CD4-positive, alpha-beta T cell treated with Interleukin-4 for 1 hour (primary cell): Measurements from ENCODE around the gene FAM25G.
"Not testable (repeated sequence)": the region's sequence is repeated elsewhere in the genome, so short reads cannot be mapped to it uniquely, and the experiment has no call there.

Source experiments
- DNase-seq, 2 donors: peaks; one replicate each; pipeline ENCODE4 v3.0.0-alpha.2; 2020 to 2022

FAM25G gene

GRCh38 chr10:47491600-47491999, at the start of gene FAM25G:
FAM25G (minus strand) TSS chr10:47491700; CDS start chr10:47491674, 26 bp downstream.
- not testable (repeated sequence) for DNase-seq

DNA sequence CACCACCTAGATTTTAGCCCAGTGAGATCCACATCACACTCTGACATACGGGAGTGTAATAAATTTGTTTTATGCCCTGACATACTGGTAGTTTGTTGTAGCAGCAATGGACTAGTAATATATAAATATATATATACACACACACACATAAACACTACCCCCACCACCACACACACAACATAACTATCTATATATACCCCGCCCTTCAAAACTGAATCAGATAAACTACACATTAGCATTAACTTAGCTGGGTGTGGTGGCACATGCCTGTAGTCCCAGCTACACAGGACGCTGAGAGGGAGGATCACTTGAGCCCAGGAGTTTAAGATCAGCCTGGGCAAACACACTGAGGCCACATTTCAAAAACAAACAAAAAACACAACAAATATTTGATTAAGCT, 44.9 kb upstream of the FAM25G start:
- DNase-seq, result not testable (repeated sequence)

DNA sequence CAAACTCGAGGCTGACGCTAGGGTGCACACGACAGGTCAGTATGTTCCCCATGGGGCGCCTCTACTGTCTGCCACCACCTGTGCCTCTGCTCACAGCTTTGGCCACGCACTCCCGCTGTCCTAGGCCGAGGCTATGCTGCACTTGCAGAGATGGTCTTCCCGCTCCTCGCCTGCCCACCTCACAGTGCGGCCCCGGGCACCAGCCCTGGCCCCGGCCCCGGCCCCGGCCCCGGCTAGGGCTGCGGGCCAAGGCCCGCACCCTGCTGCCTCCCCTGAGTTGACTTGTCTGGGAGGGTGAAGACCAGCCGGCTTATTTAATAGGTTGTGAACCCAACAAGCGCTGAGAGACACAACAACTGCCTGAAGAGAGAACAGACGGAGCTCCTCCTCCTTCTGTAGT, 32.0 kb upstream of the FAM25G start, which contains the start of gene AGAP9:
Gene AGAP9, minus strand, starts transcription at position 164 of the 400 bp plus-strand sequence. Its CDS starts 112 bp downstream, at position 52.
- not testable (repeated sequence) for DNase-seq

- DNase-seq, result not testable (repeated sequence)
These were observed 10.8 kb upstream of the FAM25G start for GRCh38 chr10:47502313-47502712.

- DNase-seq, result not testable (repeated sequence)
These were observed 2.7 kb upstream of the FAM25G start for GRCh38 chr10:47494226-47494625.

GRCh38 chr10:47489630-47490029, 1.9 kb downstream of the FAM25G start:
- not testable (repeated sequence) for DNase-seq

DNA sequence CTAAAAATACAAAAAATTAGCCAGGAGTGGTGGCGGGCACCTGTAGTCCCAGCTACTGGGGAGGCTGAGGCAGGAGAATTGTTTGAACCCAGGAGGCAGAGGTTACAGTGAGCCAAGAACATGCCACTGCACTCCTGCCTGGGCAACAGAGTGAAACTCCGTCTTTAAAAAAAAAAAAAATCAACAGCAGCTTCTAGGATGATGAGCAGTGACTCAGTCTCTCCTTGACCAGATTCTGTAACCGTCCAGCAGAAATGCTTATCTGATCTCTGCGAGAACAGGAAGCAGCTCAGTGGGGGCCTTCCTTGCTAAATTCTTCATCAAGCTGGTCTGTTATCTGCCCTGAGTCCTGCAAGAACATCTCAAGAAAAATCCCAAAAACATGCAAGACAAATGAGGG, 5.6 kb downstream of the FAM25G start:
- DNase-seq, result not testable (repeated sequence)

DNA sequence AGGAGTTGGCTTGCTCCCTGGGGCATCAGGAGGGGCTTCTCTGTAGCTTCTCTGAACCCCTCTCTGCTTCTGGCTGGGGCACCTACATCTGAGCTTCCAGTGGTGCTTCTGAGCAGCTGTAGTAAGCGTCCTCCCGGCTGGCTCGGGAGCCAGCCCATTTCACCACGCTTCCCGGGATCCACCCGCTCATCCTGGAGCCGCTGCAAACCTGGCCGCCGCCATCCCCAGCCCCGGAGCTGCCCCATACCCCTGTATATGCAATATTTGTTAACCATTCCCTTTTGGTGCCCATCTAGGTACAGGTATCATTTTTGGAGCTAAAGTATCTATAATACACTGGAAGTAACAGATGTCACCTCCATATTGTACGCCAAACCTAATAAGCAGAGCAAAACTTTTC, 6.7 kb downstream of the FAM25G start:
- DNase-seq, result not testable (repeated sequence)

GRCh38 chr10:47483923-47484322, 7.6 kb downstream of the FAM25G start, which contains the start of gene ANXA8:
ANXA8 (minus strand) TSS chr10:47484115; CDS start chr10:47483933, 182 bp downstream.
- not testable (repeated sequence) for DNase-seq

- not testable (repeated sequence) for DNase-seq
These were observed 9.1 kb downstream of the FAM25G start for GRCh38 chr10:47482367-47482766.

DNA sequence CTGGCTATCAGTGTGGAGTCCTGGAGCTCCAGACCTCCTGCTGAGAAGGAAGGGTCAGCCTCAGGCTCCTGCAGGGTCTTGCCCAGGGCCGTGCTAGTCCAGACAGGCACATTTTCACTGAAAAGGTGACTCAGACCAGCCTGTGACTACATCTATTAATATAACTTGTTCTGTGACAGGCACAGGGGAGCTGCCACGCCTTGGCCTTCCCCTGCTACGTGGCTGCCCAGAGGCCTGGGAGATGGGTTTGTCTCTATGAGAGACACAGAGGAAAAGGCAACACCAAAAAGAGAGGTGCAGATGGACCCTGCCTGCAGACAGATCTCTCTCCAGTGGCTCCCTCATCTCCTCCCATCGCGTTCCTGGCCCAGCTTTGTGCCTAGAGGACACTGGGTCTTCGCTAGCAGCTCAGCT, 9.7 kb downstream of the FAM25G start:
- DNase-seq, result not testable (repeated sequence)

DNA sequence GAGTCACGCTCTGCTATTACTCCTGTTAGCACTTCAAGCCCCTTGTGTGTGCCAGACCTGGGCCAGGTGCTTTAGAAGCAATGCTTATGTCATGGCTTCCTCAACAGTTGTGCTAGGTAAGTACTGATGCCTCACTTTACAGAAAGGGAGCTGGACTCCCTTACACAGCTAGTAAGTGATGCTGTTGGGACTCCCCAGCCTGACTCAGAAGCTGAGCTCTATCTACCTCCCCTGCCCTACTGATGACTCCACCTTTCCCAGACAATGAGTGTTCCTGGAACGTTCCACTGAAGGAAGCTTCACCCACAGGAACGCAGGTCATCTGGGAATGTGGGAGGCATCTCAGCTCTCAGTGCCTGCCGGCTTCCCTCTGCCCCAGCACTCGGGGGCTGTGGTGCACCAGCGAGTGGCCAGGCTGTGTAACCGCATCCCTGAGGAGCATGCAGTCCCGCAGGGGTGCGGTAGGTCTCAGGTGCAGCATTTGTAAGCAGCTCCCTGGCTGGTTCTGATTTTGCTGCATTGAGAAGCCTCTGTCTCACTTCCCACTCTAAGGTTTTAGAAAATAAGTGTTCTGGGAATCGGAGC, 10.2 kb downstream of the FAM25G start:
- not testable (repeated sequence) for DNase-seq

DNA sequence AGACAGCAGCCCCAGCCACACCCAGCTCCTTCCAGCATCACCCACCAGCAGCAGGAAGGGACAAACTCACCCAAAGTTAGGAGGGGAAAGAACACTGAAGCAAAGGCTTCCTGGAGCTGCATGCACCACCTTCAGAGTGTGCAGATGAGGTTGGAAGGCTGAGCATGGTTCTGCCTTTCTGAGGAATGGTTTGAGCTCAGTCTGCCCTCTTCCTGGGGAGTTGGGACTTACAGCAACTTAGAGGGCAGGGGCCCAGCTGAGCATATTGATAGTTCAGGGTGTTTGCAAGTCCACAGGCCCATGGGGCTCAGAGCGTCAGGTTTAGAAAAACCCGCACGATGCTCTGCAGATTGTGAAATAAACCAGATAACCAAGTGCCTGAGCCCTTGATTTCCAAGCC, 11.4 kb downstream of the FAM25G start:
- not testable (repeated sequence) for DNase-seq

GRCh38 chr10:47478114-47478513, 13.4 kb downstream of the FAM25G start:
- not testable (repeated sequence) for DNase-seq

GRCh38 chr10:47477078-47477477, 14.4 kb downstream of the FAM25G start:
- DNase-seq, result not testable (repeated sequence)

DNA sequence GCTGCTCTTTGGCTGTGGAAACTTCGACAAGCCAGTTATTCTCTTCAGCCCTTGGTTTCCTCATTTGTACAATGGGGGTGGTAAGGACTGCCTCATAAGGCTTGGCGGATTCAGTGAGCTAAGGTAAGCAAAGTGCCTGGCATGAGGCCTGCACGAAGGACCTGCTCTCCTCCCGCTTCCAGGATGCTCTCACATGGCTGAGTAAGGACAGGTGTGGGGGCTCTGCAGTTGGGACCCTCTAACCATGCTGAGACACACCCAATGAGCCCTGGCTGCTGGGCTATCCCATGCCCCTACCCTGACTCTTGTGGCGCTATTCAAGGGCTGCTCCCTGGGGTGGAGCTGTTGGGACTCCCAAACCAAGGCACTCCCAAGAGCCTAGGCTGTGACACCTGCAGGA, 16.4 kb downstream of the FAM25G start:
- not testable (repeated sequence) for DNase-seq

GRCh38 chr10:47473516-47473915, 18.0 kb downstream of the FAM25G start:
- DNase-seq, result not testable (repeated sequence)

DNA sequence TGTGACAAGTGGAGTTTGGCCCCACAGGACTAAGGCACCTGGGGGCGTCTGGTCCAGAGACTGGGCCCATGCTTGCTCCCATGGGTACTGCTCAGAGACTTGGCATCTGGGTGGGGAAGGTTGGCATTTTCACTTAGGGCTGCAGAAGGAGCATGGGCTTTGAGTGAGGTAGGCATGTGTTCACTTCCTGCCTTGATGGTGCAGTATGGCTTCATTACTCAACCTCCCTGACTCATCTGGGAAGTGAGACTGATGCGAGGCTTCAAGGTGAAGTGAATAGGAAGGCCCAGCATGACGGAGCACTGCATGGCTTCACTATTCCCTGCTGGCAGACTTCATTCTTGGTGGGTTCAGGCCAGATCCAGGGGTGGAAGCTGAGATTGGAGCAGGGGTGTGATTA, 18.9 kb downstream of the FAM25G start:
- DNase-seq, result not testable (repeated sequence)

GRCh38 chr10:47472072-47472471, 19.4 kb downstream of the FAM25G start:
- DNase-seq, result not testable (repeated sequence)

GRCh38 chr10:47468731-47469528, 22.6 kb downstream of the FAM25G start:
- DNase-seq, result not testable (repeated sequence)

- DNase-seq, result not testable (repeated sequence)
These were observed 23.5 kb downstream of the FAM25G start for GRCh38 chr10:47467957-47468356.

DNA sequence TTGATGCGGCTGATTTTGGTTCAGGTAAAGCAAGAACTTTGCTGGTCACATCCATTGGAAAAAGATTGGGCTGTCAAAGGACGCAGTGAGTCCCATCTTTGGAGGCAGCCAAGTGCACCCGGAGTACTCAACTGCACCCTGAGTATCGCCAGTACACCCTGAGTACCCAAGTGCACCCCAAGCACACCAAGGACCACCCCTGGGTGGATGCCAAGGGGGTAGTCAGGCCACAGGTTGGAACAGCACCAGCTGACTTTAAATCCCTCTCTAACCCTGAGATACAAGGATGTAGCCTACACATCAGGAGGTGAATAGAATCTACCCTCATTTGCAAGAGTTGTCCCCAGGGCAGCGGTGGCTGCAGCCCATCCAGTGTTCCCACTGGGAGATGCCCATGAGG, 24.0 kb downstream of the FAM25G start:
- DNase-seq, result not testable (repeated sequence)

- DNase-seq, result not testable (repeated sequence)
These were observed 26.1 kb downstream of the FAM25G start for GRCh38 chr10:47465216-47465917.
